ENCODE data around the gene LRP2BP.
A peak's percentile ranks its signal among the peaks of the same experiment; 100 is the strongest.
"Not testable (repeated sequence)": the region's sequence is repeated elsewhere in the genome, so short reads cannot be mapped to it uniquely, and the experiment has no call there.

LRP2BP gene

GRCh38 chr4:185329879-185330510, 65.7 kb downstream of the LRP2BP start:
- not testable (repeated sequence) for H3K27me3 ChIP-seq (ENCODE audit: control insufficient read depth, insufficient read depth, low read length); H3K36me3 ChIP-seq (ENCODE audit: control insufficient read depth, insufficient read depth, low read length); H3K4me3 ChIP-seq (ENCODE audit: low read length); H3K4me1 ChIP-seq (ENCODE audit: control insufficient read depth, insufficient read depth, low read length); H3K9ac ChIP-seq (ENCODE audit: low read length)
- peak overlapping the region; percentile 73 for H3K27ac ChIP-seq (ENCODE audit: low read depth, low read length)

GRCh38 chr4:185328586-185328985, 67.1 kb downstream of the LRP2BP start:
- Histone ChIP-seq H3K27me3 (ENCODE audit: control insufficient read depth, insufficient read depth, low read length) (no peaks in the 10 kb centered on the region), H3K9ac (ENCODE audit: low read length) (no peak overlapping the region), H3K36me3 (ENCODE audit: control insufficient read depth, insufficient read depth, low read length) (no peaks in the 10 kb centered on the region), H3K4me3 (ENCODE audit: low read length) (no peak overlapping the region), H3K4me1 (ENCODE audit: control insufficient read depth, insufficient read depth, low read length) (no peaks in the 10 kb centered on the region), H3K27ac (ENCODE audit: low read depth, low read length) (peak overlapping the region; percentile 21)

- not testable (repeated sequence) for H3K9ac ChIP-seq (ENCODE audit: low read length); H3K4me1 ChIP-seq (ENCODE audit: control insufficient read depth, insufficient read depth, low read length); H3K36me3 ChIP-seq (ENCODE audit: control insufficient read depth, insufficient read depth, low read length); H3K27me3 ChIP-seq (ENCODE audit: control insufficient read depth, insufficient read depth, low read length); H3K27ac ChIP-seq (ENCODE audit: low read depth, low read length); H3K4me3 ChIP-seq (ENCODE audit: low read length)
Observed at GRCh38 chr4:185325721-185326120, 70.0 kb downstream of the LRP2BP start.

GRCh38 chr4:185324361-185324760, 71.4 kb downstream of the LRP2BP start:
- not testable (repeated sequence) for H3K9ac ChIP-seq (ENCODE audit: low read length); H3K4me1 ChIP-seq (ENCODE audit: control insufficient read depth, insufficient read depth, low read length); H3K36me3 ChIP-seq (ENCODE audit: control insufficient read depth, insufficient read depth, low read length); H3K4me3 ChIP-seq (ENCODE audit: low read length); H3K27me3 ChIP-seq (ENCODE audit: control insufficient read depth, insufficient read depth, low read length)
- H3K27ac ChIP-seq (ENCODE audit: low read depth, low read length): peak overlapping the region; percentile 3

- Histone ChIP-seq H3K4me1 (ENCODE audit: control insufficient read depth, insufficient read depth, low read length) (no peaks in the 10 kb centered on the region), H3K27me3 (ENCODE audit: control insufficient read depth, insufficient read depth, low read length) (no peaks in the 10 kb centered on the region)
Observed at GRCh38 chr4:185323606-185324005, 72.1 kb downstream of the LRP2BP start.

GRCh38 chr4:185322803-185323202, 72.9 kb downstream of the LRP2BP start:
- Histone ChIP-seq H3K27ac (ENCODE audit: low read depth, low read length) (no peak overlapping the region), H3K9ac (ENCODE audit: low read length) (no peak overlapping the region), H3K4me3 (ENCODE audit: low read length) (no peak overlapping the region), H3K4me1 (ENCODE audit: control insufficient read depth, insufficient read depth, low read length) (no peaks in the 10 kb centered on the region), H3K27me3 (ENCODE audit: control insufficient read depth, insufficient read depth, low read length) (no peaks in the 10 kb centered on the region), H3K36me3 (ENCODE audit: control insufficient read depth, insufficient read depth, low read length) (no peaks in the 10 kb centered on the region)

More at GRCh38 chr4:185323606-185324005, 72.1 kb downstream of the LRP2BP start:
- Histone ChIP-seq H3K4me3 (ENCODE audit: low read length) (no peak overlapping the region), H3K36me3 (ENCODE audit: control insufficient read depth, insufficient read depth, low read length) (no peaks in the 10 kb centered on the region), H3K9ac (ENCODE audit: low read length) (no peak overlapping the region), H3K27ac (ENCODE audit: low read depth, low read length) (no peak overlapping the region)

GRCh38 chr4:185318679-185319078, 77.0 kb downstream of the LRP2BP start:
- no peaks in the 10 kb centered on the region for H3K27me3 ChIP-seq (ENCODE audit: control insufficient read depth, insufficient read depth, low read length)
- no peaks in the 10 kb centered on the region for H3K4me1 ChIP-seq (ENCODE audit: control insufficient read depth, insufficient read depth, low read length)
- H3K4me3 ChIP-seq (ENCODE audit: low read length): no peak overlapping the region
- H3K27ac ChIP-seq (ENCODE audit: low read depth, low read length): no peak overlapping the region
- H3K9ac ChIP-seq (ENCODE audit: low read length): no peak overlapping the region
- no peaks in the 10 kb centered on the region for H3K36me3 ChIP-seq (ENCODE audit: control insufficient read depth, insufficient read depth, low read length)

GRCh38 chr4:185317880-185318279, 77.8 kb downstream of the LRP2BP start:
- no peak overlapping the region for H3K4me3 ChIP-seq (ENCODE audit: low read length)

GRCh38 chr4:185317462-185317861, 78.3 kb downstream of the LRP2BP start:
- not testable (repeated sequence) for H3K27me3 ChIP-seq (ENCODE audit: control insufficient read depth, insufficient read depth, low read length); H3K36me3 ChIP-seq (ENCODE audit: control insufficient read depth, insufficient read depth, low read length); H3K27ac ChIP-seq (ENCODE audit: low read depth, low read length)

More at GRCh38 chr4:185317880-185318279, 77.8 kb downstream of the LRP2BP start:
- H3K27ac ChIP-seq (ENCODE audit: low read depth, low read length): no peak overlapping the region
- no peaks in the 10 kb centered on the region for H3K4me1 ChIP-seq (ENCODE audit: control insufficient read depth, insufficient read depth, low read length)
- no peaks in the 10 kb centered on the region for H3K36me3 ChIP-seq (ENCODE audit: control insufficient read depth, insufficient read depth, low read length)
- no peaks in the 10 kb centered on the region for H3K27me3 ChIP-seq (ENCODE audit: control insufficient read depth, insufficient read depth, low read length)
- H3K9ac ChIP-seq (ENCODE audit: low read length): no peak overlapping the region

More at GRCh38 chr4:185317462-185317861, 78.3 kb downstream of the LRP2BP start:
- not testable (repeated sequence) for H3K4me1 ChIP-seq (ENCODE audit: control insufficient read depth, insufficient read depth, low read length); H3K9ac ChIP-seq (ENCODE audit: low read length); H3K4me3 ChIP-seq (ENCODE audit: low read length)

All from rectal smooth muscle tissue (tissue), 1 donor.